ENCODE measurements around the gene CRYGA. TPM values are rescaled to one million over a fixed set of nuclear protein-coding genes. Genes with fewer than 3 reads are reported as not detected.
A peak's percentile ranks its signal among the peaks of the same experiment; 100 is the strongest.
"Not testable (repeated sequence)": the region's sequence is repeated elsewhere in the genome, so short reads cannot be mapped to it uniquely, and the experiment has no call there.

CRYGA gene
- total RNA-seq, 1 donor from 2014 or later: not detected

- DNase-seq: no peak
Observed at GRCh38 chr2:208164951-208165755, 1.8 kb upstream of the CRYGA start.

DNA sequence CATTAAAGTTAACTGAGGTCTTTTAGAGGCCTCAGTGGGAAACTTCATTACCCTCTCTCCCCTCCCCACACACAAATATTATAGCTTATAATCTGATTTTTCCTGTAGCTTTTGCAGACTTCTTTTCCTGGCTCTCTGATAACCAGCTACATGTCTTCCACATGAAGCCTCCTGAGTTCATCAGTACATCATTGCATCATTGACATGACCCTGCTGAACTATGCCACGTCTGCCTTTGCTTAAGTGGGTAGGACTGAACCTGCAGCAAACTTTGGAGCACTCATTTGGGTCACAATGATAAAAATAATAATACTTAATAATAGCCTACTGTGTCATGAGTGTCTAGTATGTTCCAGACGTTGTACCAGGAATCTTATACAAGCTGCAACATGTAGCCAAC is 7.0 kb downstream of the CRYGA start:
- DNase-seq: no peak

DNA sequence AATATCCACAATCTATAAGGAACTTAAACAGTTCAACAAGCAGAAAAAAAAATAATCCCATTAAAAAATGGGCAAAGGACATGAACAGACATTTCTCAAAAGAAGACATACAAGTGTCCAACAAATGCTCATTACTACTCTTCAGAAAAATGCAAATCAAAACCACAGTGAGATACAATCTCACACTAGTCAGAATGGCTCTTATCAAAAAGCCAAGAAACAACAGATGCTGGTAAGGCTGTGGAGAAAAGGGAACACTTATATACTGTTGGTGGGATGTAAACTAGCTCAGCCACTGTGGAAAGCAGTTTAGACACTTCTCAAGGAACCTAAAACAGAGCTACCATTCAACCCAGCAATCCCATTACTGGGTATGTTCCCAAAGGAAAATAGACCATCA is 10.2 kb downstream of the CRYGA start:
- no peak for DNase-seq

GRCh38 chr2:208150956-208151355 is 12.4 kb downstream of the CRYGA start:
- DNase-seq: no peak

- DNase-seq: no peak
Observed at GRCh38 chr2:208150094-208150493, 13.3 kb downstream of the CRYGA start.

DNA sequence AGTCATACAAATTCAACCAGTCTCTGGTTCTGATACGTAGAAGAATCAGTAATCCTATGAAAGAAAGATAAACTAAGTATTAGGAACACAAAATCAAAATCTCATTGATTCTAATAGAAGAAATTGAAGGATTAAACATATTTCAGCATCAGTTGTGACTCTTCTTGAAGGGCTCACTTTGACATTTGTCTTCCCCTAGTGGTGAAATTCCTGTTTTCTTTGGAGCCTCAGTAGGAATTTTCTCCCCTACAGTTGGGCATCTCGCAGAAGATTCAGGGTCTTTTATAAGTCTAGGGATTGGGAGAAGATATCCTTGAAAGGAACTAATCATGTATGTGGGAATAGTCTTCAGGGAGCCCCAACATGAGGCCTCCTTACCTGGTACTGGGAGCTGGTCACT is 14.6 kb downstream of the CRYGA start:
- DNase-seq: no peak

- no peak for DNase-seq
Observed at GRCh38 chr2:208147759-208148158, 15.6 kb downstream of the CRYGA start.

- no peak for DNase-seq
Observed at GRCh38 chr2:208147008-208147407, 16.4 kb downstream of the CRYGA start.

DNA sequence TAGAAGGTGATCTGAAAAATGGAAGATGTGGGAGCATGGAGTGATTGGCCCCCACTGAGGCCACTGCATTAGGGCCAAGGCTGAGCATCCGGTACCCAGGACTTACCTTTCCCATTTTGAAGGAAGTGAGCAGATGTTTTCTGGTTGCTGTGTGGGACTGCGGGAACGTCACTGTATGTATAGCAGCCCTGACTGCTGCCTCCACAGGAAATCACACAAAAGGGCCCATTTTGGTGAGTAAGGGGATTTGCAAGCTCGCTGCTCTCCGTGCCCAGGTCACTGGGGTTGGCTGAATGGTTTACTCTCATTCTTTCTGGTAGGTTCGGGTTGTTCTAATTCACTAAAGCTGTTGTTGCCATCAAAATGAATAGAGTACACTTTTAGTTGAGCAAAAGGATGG is 17.4 kb downstream of the CRYGA start, which contains the start of gene CRYGB:
TSS of gene CRYGB (minus strand) at position 153 of the 400 bp plus-strand sequence. CDS start at position 115, 38 bp downstream.
- DNase-seq: no peak

GRCh38 chr2:208142925-208143799 is 20.2 kb downstream of the CRYGA start:
- no peak for DNase-seq

DNA sequence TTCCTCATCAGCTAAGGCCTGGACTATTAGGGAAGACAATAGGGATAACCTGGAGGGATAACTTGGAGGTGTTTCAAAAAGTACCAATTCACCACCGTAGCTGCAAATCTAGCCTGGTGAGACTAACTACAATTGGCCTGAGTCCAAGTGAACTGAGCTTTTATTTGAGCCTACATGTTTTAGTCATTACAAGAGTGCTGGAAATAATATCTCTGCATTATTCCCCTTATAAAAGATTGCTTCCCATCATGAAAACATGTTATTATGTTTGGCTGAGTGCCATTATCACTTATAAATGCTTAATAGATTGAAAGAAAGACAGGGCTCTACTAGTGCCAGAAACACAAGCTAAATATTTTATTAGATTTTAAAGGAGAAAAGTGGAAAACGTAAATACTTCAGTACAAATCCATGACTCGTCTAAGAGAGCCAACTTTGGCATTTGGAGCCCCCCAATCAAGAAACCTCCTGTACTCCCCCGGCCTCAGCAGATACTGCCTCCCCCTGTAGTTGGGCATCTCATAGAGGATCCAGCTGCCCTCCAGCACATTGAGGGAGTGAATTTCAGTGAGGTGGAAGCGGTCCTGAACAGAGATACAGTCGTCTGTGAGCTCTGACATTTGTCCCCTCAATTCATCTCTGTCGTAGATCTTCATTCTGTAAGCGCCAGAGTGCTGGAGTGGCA is 21.0 kb downstream of the CRYGA start:
- peak; percentile 32 for DNase-seq

DNA sequence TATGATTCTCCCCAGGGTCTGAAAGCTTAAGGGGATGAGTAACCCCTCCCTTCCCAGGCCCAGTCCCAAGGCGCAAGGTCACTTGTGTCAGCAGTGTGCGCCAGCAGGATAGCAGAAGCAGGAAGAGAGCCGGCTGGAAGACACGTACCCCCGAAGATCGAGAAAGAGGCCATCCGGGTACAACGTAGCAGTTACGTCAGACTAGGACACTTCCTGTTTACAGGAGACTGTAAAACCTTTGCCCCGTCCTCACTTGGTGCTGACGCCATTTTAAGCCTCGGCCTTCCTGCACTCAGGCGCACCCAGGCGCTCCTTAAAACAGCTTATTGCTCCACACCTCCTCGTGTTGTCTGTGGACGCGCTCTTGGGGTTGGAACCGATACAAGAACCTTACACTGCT is 23.9 kb downstream of the CRYGA start:
- no peak for DNase-seq

DNA sequence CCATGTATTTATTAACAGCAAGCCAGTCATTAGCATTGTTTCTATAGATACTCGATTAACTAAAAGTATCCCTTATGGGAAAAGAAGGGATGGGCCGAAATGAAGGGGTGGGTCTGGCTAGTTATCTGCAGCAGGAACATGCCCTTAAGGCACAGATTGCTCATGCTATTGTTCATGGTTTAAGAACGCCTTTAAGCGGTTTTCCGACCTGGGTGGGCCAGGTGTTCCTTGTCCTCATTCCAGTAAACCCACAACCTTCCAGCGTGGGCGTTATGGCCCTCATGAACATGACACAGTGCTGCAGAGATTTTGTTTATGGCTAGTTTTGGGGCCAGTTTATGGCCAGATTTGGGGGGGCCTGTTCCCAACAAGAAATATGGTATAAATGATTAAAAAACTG is 25.1 kb downstream of the CRYGA start:
- not testable (repeated sequence) for DNase-seq

DNA sequence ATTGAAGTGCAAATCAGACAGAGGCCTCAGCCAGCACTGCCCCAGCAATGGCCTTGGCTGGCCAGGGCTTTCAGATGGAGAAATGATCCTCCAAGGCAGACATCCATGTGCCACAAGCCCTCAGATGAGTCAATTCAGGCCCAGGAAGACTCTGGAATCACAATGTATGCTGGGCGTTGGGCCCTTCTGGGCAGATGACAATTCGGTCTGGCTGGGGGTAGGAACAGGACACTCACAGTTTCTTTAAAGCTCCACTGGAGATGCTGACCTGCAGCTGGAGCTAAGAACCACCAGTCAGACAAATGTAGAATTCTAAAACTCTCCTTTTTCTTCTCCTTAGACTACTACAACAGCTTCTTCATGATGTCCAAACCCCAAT is 26.7 kb downstream of the CRYGA start:
- no peak for DNase-seq

DNA sequence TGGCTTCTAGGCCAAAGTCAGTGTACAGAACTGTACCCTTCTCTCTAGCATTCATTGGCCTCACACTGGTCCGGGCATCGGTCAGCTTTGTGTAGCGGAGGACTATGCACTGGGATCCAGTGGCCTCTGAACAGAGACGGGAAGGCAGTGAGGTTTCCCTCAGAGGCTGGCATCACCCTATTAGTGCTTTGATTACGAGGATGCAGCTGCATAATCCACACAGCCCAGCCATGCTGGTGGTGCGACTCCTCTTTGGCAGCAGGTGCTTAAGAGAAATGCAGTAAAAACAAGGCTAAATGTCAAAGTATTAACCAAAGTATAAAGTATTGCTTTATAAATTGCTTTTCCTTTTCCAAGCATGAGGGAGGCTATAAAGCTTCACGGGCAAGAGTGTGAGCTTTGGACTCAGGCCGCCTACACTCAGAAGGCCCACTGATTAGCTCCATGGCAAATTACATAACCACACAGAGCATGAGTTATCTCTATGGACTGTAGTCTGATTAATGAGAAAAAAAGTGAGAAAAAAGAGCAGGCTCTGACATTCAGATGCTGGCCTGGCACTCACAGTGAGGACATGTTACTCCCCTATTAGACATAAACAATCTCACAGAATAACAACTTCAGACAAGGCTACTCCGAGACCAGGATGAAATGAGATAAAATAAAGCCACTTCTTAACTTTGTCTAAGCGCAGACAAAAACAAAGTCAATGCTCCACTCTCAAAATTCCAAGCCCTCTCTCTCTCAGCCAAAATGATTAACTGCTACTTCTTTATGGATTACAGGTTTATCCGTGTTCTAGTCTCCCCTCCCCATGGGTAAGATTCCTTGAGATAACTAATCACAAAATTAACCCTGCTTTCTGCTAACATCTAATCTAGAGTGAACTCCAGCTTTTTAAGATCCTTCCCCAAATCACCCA is 27.3 kb downstream of the CRYGA start:
- no peak for DNase-seq

DNA sequence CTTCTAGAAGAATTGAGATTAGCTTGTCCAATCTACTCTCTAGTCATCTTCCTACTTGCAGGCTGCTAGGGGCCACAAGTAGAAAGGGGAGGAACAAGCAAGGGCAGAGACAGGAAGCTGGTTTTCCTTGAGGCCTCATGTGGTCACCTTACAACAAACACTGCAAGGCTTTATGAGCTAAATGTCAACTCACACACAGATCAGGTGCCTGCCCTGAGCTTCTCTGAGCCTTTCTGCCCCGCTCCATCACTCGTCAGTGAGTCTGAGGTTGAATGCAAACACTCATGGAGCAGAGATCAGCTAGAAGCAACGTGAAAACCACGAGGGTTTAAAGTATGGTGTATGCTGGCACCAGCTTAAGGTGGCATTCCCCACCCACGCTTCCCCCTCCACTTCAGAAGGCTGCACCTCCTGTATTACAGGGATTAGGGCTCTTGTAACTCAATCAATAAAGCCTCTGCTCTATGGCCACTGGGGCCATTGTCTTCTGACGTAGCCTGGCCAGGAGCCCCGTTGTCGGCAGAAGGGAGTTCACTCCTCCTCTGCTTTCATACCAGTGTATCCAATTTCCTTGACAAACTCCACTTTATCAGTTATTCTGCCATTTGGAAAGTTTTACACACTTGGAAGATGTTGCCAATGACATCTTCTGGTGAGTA is 28.3 kb downstream of the CRYGA start:
- DNase-seq: no peak

DNA sequence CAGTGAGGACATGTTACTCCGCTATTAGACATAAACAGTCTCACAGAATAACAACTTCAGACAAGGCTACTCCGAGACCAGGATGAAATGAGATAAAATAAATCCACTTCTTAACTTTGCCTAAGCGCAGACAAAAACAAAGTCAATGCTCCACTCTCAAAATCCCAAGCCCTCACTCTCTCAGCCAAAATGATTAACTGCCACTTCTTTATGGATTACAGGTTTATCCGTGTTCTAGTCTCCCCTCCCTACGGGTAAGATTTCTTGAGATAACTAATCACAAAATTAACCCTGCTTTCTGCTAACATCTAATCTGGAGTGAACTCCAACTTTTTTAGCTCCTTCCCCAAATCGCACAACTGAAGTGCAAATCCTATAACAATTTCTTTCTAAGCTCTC is 32.7 kb downstream of the CRYGA start:
- DNase-seq: no peak

DNA sequence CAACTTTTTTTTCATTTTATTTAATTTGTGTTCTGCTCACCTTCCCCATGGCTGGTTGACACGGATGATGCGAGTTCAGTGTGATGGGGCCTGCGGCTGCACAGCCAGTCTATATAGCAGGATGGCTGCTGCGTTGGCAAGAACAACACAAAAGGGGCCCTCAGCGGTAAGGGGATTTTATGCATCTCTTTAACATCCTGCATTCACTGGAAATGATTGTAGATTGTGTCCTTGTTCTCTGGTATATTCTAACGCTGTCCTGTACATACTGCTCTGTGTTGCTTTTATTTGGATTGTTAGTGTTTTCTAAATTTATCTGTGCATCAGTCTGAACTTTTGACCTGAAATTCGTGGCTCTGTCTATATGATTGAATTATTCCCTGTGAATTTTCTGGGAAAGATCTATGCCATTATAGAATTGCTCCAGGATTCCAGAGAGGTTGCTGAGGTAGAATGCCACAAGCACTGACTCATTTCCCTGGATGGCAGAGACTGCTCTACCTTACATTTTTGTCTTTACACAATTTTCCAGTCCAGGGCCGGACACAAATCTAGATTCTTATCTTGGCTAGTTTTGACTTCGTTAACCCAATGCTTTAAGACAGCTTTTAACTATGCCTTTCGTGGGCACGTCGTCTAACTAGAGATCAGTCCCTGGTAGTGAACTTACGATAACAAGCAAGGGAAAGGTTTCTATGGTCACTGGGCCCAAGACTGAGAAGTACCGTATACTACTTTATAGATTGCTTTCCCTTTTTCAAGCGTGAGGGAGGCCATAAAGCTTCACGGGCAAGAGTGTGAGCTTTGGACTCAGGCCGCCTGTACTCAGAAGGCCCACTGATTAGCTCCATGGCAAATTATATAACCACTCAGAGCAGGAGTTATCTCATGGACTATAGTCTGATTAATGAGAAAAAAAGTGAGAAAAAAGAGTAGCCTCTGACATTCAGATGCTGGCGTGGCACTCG is 33.4 kb downstream of the CRYGA start, which contains the start of gene CRYGC:
TSS of gene CRYGC (minus strand) at position 85 of the 968 bp plus-strand sequence. CDS start at position 49, 36 bp downstream.
- DNase-seq: peak; percentile 13

- no peak for DNase-seq
Observed at GRCh38 chr2:208128136-208128535, 35.3 kb downstream of the CRYGA start.

DNA sequence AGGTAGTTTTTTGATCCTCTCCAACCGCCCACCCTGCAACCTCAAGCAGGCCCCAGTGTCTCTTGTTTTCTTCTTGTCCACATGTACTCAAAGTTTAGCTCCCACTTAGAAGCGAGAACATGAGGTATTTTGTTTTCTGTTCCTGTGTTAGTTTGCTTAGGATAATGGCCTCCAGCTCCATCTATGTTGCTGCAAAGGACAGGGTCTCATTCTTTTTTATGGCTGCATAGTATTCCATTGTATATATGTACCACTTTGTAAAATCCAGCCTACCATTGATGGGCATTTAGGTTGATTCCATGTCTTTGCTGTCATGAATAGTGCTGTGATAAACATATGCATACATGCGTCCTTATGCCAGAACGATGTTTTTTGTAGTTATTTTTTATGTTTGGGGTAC is 36.3 kb downstream of the CRYGA start:
- DNase-seq: no peak

Measured in dermis blood vessel endothelial cell (primary cell).